Mammary epithelial cell (primary cell): ENCODE data around the gene ABCG1.

ENCODE experiments used
- CTCF ChIP-seq, 2 donors: IDR thresholded peaks in 1 of 2; conservative IDR thresholded peaks in 1 of 2; 2 replicates each; pipeline ENCODE4 v1.5.1; 2011 to 2012; ENCODE audit warnings: inconsistent platforms in 2 of 2, low read length in 2 of 2, mild to moderate bottlenecking in 2 of 2, control low read depth in 1 of 2, low read depth in 1 of 2; ENCODE audit not compliant: insufficient read depth in 1 of 2; ENCODE audit errors: extremely low read depth in 1 of 2
- EZH2 ChIP-seq: IDR thresholded peaks from 2 replicates; pipeline ENCODE4 v1.6.1; 2012; ENCODE audit warnings: low read length, inconsistent platforms, borderline replicate concordance

DNA sequence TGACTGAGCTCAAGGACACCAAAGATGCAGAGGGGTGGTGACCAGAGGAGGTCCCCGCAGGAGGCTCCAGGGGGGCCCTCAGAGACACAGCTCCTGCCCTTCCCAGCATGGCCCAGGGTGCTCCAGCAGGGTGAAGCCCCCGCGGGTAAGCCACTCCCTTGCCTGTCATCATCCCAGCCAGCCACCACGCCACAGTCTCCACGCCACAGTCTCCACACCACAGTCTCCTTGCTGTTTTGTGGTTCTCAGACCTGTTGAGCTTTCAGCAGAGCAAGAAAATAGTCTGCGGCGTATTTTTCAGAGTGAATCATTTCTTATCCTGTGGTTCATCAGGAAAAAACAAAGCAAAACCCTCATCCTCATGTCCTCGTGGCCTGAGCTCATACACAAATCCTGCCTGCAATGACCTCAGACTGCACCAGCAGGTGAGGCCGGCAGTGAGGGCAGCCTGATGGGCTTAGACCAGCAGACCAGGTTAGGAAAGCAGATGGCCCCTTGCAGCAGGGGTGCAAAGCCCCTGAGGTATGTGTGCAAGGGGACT lies 25.7 kb upstream of the ABCG1 start:
- TF ChIP-seq CTCF (conservative IDR thresholded peaks at IDR 0.05 in 1 of 2, IDR thresholded peaks at IDR 0.05 in 1 of 2; ENCODE audit: extremely low read depth in 1 of 2, insufficient read depth in 1 of 2, low read depth in 1 of 2, low read length in 2 of 2): no peak
- TF ChIP-seq EZH2: no peak
